OCI-LY3 (cell line): Measurements from ENCODE around the gene ZNF618.

Experiments used
- EZH2phosphoT487 ChIP-seq: fragments of 200-600 bp; shearing (Covaris generic); IDR thresholded peaks from 2 replicates; pipeline ENCODE4 v1.6.1; 2018; ENCODE audit warnings: antibody characterized with exemption, mixed run types, low read depth
- TF ChIP-seq, protein P1 (sequence below): fragments of 200-600, 300-600 bp; sonication (generic); IDR thresholded peaks from 2 replicates; pipeline ENCODE4 v1.5.1; 2014; ENCODE audit warnings: antibody characterized with exemption, low read length, low read depth

DNA sequence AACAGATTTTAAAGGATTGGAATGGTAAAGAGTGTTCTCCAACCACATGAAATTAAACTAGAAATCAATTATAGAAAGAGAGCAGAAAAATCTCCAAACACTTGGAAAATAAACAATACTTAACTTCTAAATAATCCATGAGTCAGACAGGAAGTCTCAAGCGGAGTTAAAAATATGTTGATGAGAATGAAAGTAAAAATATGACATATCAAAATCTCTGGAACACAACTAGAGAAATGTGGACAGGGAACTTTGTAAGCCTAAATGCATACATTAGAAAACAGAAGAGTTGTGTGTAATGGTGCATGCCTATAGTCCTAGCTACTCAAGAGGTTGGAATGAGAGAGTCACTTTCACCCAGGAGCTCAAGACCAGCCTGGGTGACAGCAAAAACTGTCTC lies 47.9 kb upstream of the ZNF618 start:
- TF ChIP-seq, protein P1, sequence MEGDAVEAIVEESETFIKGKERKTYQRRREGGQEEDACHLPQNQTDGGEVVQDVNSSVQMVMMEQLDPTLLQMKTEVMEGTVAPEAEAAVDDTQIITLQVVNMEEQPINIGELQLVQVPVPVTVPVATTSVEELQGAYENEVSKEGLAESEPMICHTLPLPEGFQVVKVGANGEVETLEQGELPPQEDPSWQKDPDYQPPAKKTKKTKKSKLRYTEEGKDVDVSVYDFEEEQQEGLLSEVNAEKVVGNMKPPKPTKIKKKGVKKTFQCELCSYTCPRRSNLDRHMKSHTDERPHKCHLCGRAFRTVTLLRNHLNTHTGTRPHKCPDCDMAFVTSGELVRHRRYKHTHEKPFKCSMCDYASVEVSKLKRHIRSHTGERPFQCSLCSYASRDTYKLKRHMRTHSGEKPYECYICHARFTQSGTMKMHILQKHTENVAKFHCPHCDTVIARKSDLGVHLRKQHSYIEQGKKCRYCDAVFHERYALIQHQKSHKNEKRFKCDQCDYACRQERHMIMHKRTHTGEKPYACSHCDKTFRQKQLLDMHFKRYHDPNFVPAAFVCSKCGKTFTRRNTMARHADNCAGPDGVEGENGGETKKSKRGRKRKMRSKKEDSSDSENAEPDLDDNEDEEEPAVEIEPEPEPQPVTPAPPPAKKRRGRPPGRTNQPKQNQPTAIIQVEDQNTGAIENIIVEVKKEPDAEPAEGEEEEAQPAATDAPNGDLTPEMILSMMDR = no peak
- no peak for TF ChIP-seq EZH2phosphoT487
